Spinal cord (tissue), 10 donors: ENCODE results near the gene CPE. TPM values are rescaled to one million over a fixed set of nuclear protein-coding genes. Genes with fewer than 3 reads are reported as not detected.

ENCODE experiments used
- DNase-seq, 6 donors: peaks; one replicate each; pipeline versions ENCODE4 v3.0.0 to v3.0.0-alpha.2; 2013 to 2015; ENCODE audit warnings: low spot score in 6 of 6, low read depth in 4 of 6
- H3K27ac ChIP-seq: one replicate; pipeline ENCODE4 v1.5.1; 2013; ENCODE audit warnings: low read depth, low read length, control low read depth
- H3K27me3 ChIP-seq: one replicate; pipeline ENCODE4 v1.6.1; 2013; ENCODE audit warnings: low read length; ENCODE audit not compliant: control insufficient read depth, insufficient read depth
- H3K36me3 ChIP-seq: one replicate; pipeline ENCODE4 v1.6.1; 2013; ENCODE audit warnings: low read length; ENCODE audit not compliant: control insufficient read depth, insufficient read depth
- H3K4me1 ChIP-seq: one replicate; pipeline ENCODE4 v1.6.1; 2013; ENCODE audit warnings: low read length; ENCODE audit not compliant: control insufficient read depth, insufficient read depth
- H3K4me3 ChIP-seq: one replicate; pipeline ENCODE4 v1.5.1; 2013; ENCODE audit warnings: low read depth, low read length, control low read depth
- H3K9me3 ChIP-seq: one replicate; pipeline ENCODE4 v1.6.1; 2013; ENCODE audit warnings: low read length; ENCODE audit not compliant: control insufficient read depth, insufficient read depth
- WGBS: methylation state at CpG from one replicate; pipeline ENCODE4 v1.1.5; 2013; ENCODE audit warnings: missing lambda C conversion rate; ENCODE audit not compliant: insufficient coverage; 5-methylcytosine and 5-hydroxymethylcytosine counted together
- polyA plus RNA-seq, 2 donors: library from polyadenylated mRNA; unstranded; fragments of 120-200 nt; gene quantifications; one replicate each; pipeline ENCODE4 v1.2.1, GENCODE V29; 2013; ENCODE audit not compliant: insufficient read length in 2 of 2
- total RNA-seq, 2 donors: library from RNA; depleted of rRNA in 1 of 2; stranded (reverse); fragments of 120-200 nt in 1 of 2; fragments of >200 nt in 1 of 2; gene quantifications; one replicate each; pipeline versions ENCODE4 v1.2.3 to v1.2.4, GENCODE V29; 2013 to 2014
- donor health status: healthy.

Gene CPE
- total and polyA plus RNA-seq, 4 donors = 500 to 629 (median 586) TPM

GRCh38 chr4:165522050-165522449, 143.2 kb downstream of the CPE start:
- H3K9me3 ChIP-seq = no peaks in the 10 kb centered on the region
- WGBS = no CpG with 5 or more reads among the region's 1 CpG
- no peak overlapping the region for H3K4me3 ChIP-seq
- H3K36me3 ChIP-seq = no peaks in the 10 kb centered on the region
- H3K4me1 ChIP-seq = no peaks in the 10 kb centered on the region
- H3K27ac ChIP-seq = no peak overlapping the region
- H3K27me3 ChIP-seq = no peaks in the 10 kb centered on the region
- no peak for DNase-seq

- Histone ChIP-seq H3K36me3 (no peaks in the 10 kb centered on the region), H3K9me3 (no peaks in the 10 kb centered on the region), H3K4me1 (no peaks in the 10 kb centered on the region), H3K27me3 (no peaks in the 10 kb centered on the region), H3K27ac (no peak overlapping the region), H3K4me3 (no peak overlapping the region)
- no peak for DNase-seq
- 97% methylated on average over 4 of the region's 9 CpGs for WGBS
Observed at GRCh38 chr4:165524532-165525190, 145.9 kb downstream of the CPE start.

DNA sequence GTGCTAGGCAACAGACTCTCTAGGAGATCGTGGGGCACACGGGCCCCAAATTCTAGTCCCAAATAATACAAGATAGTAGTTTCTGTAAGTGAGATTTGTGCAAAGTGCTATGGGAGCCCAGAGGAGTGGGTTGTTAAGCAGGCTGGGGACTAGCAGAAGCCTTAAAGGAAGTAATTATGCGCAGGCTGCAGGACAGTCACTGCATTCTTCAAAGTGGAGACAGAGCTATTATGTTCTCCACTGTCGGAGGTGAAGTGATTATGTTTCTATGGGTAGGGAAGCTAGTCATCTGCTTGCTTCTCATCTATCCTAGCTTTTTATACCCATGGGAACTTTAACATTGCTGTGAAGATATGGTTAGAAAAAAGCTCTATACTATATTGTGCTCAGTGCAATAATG, 154.2 kb downstream of the CPE start:
- Histone ChIP-seq H3K9me3 (no peaks in the 10 kb centered on the region), H3K36me3 (no peaks in the 10 kb centered on the region), H3K4me3 (no peak overlapping the region), H3K27ac (no peak overlapping the region), H3K27me3 (no peaks in the 10 kb centered on the region), H3K4me1 (no peaks in the 10 kb centered on the region)
- WGBS = 17% methylated on average over 1 of the region's 4 CpGs
- peak in 1 of 6 donors; percentile 44 for DNase-seq

GRCh38 chr4:165537028-165537648, 158.3 kb downstream of the CPE start:
- peak; percentile 53 to 92 (median 64) for DNase-seq
- no peaks in the 10 kb centered on the region for H3K4me1 ChIP-seq
- no peaks in the 10 kb centered on the region for H3K36me3 ChIP-seq
- no peak overlapping the region for H3K27ac ChIP-seq
- H3K27me3 ChIP-seq = no peaks in the 10 kb centered on the region
- no peaks in the 10 kb centered on the region for H3K9me3 ChIP-seq
- H3K4me3 ChIP-seq = no peak overlapping the region
- 0% methylated on average over 1 of the region's 6 CpGs for WGBS

GRCh38 chr4:165539801-165540200, 161.0 kb downstream of the CPE start:
- H3K9me3 ChIP-seq = no peaks in the 10 kb centered on the region
- no peaks in the 10 kb centered on the region for H3K36me3 ChIP-seq
- no peak for DNase-seq
- H3K4me3 ChIP-seq = no peak overlapping the region
- no peaks in the 10 kb centered on the region for H3K4me1 ChIP-seq
- no peaks in the 10 kb centered on the region for H3K27me3 ChIP-seq
- no peak overlapping the region for H3K27ac ChIP-seq
- WGBS = 83% methylated on average over 1 of the region's 3 CpGs

- no peak overlapping the region for H3K27ac ChIP-seq
- no peaks in the 10 kb centered on the region for H3K4me1 ChIP-seq
- H3K9me3 ChIP-seq = no peaks in the 10 kb centered on the region
- H3K4me3 ChIP-seq = no peak overlapping the region
- H3K36me3 ChIP-seq = no peaks in the 10 kb centered on the region
- no peaks in the 10 kb centered on the region for H3K27me3 ChIP-seq
- WGBS = 98% methylated on average over 6 of the region's 9 CpGs
- no peak for DNase-seq
Observed at GRCh38 chr4:165540206-165540830, 161.5 kb downstream of the CPE start.

GRCh38 chr4:165541851-165542459, 163.1 kb downstream of the CPE start:
- peak in 1 of 6 donors; percentile 7 for DNase-seq
- 97% methylated on average over 10 of the region's 10 CpGs for WGBS
- no peaks in the 10 kb centered on the region for H3K36me3 ChIP-seq
- no peak overlapping the region for H3K27ac ChIP-seq
- H3K27me3 ChIP-seq = no peaks in the 10 kb centered on the region
- H3K9me3 ChIP-seq = no peaks in the 10 kb centered on the region
- H3K4me1 ChIP-seq = no peaks in the 10 kb centered on the region
- H3K4me3 ChIP-seq = no peak overlapping the region

DNA sequence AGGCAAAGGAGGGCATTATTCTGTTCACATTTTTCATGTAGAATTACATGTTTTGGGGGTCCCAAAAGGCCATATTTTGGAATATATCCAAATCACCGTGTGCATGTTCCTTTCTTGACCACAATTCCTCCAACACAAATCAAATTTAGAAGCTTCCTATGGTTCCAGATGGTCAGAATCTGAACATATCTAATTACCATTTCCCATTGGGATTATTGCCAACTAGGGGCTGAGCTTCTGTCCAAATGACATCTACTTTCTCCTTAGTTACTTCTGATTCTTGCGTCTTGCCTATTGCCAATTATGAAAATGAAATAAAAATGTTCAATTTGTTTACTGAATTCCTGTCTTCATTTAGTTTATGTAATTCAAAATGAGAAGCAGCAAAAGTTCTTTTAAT, 163.7 kb downstream of the CPE start:
- Histone ChIP-seq H3K4me1 (no peaks in the 10 kb centered on the region), H3K4me3 (no peak overlapping the region), H3K9me3 (no peaks in the 10 kb centered on the region), H3K27ac (no peak overlapping the region), H3K36me3 (no peaks in the 10 kb centered on the region), H3K27me3 (no peaks in the 10 kb centered on the region)
- WGBS = 73% methylated on average over 1 of the region's 2 CpGs
- DNase-seq = peak in 1 of 6 donors; percentile 71
